H1 (cell line): ENCODE results near the gene S100A11. TPM values are rescaled to one million over a fixed set of nuclear protein-coding genes. Genes with fewer than 3 reads are reported as not detected.
A peak's percentile ranks its signal among the peaks of the same experiment; 100 is the strongest.

ENCODE experiments used
- CTCF ChIA-PET: fragments of 300-600 bp; sonication (Branson Sonifier 250); formaldehyde crosslinking; loops from one replicate; lab custom pipeline; 2021; ENCODE audit not compliant: partially characterized antibody; lab: Charles Lee
- POLR2A ChIA-PET: fragments of 300-600 bp; sonication (Branson Sonifier 250); formaldehyde crosslinking; loops from one replicate; lab custom pipeline; 2021; ENCODE audit warnings: inconsistent platforms; ENCODE audit not compliant: partially characterized antibody; lab: Charles Lee
- DNase-seq, 2 experiments: peaks; one replicate each; pipeline versions ENCODE4 v3.0.0 to v3.0.0-alpha.2; 2010 to 2022; ENCODE audit warnings: low spot score in 2 of 2, low read depth in 1 of 2, mixed read lengths in 1 of 2
- FAIRE-seq: peaks from 2 replicates; lab custom pipeline; 2011; peaks lifted over from hg19 to GRCh38; lab: Jason Lieb, UNC
- H2AFZ ChIP-seq: 2 replicates; pipeline ENCODE4 v1.8.1; 2012; ENCODE audit warnings: low read length, inconsistent platforms
- H2AK5ac ChIP-seq: 2 replicates; pipeline ENCODE4 v1.6.1; 2013; ENCODE audit warnings: low read depth, low read length
- H2BK120ac ChIP-seq: replicated peaks from 2 replicates; pipeline ENCODE3; 2013; ENCODE audit warnings: low read depth, low read length, inconsistent platforms
- H2BK12ac ChIP-seq: 2 replicates; pipeline ENCODE4 v1.6.1; 2013; ENCODE audit warnings: low read depth, low read length
- H2BK15ac ChIP-seq: 2 replicates; pipeline ENCODE4 v1.6.1; 2013; ENCODE audit warnings: low read length
- H2BK20ac ChIP-seq: 2 replicates; pipeline ENCODE4 v1.6.1; 2013; ENCODE audit warnings: low read length
- H2BK5ac ChIP-seq: 2 replicates; pipeline ENCODE4 v1.6.1; 2013; ENCODE audit warnings: low read depth, low read length
- H3K14ac ChIP-seq: 2 replicates; pipeline ENCODE4 v1.6.1; 2013; ENCODE audit warnings: inconsistent platforms; ENCODE audit not compliant: insufficient read length
- H3K18ac ChIP-seq: 2 replicates; pipeline ENCODE4 v1.6.1; 2013; ENCODE audit warnings: low read length; ENCODE audit errors: extremely low read depth
- H3K23ac ChIP-seq: 2 replicates; pipeline ENCODE4 v1.6.1; 2013; ENCODE audit warnings: inconsistent platforms; ENCODE audit not compliant: insufficient read length
- H3K23me2 ChIP-seq: 2 replicates; pipeline ENCODE4 v1.6.1; 2013; ENCODE audit warnings: low read depth, low read length
- H3K27ac ChIP-seq: 2 replicates; pipeline ENCODE4 v1.6.1; 2011; ENCODE audit warnings: low read depth, low read length, inconsistent platforms
- H3K27me3 ChIP-seq, 4 experiments: replicated peaks in 1 of 4; 1 replicate in 1 of 4; 2 replicates in 3 of 4; pipeline versions ENCODE4 v1.6.1 to v1.8.1; 2011 to 2013; ENCODE audit warnings: low read length in 3 of 4, mild to moderate bottlenecking in 3 of 4, inconsistent platforms in 2 of 4, mixed read lengths in 2 of 4, moderate library complexity in 1 of 4; ENCODE audit not compliant: control insufficient read depth in 3 of 4, insufficient read depth in 3 of 4; ENCODE audit errors: extremely low read depth in 1 of 4
- H3K36me3 ChIP-seq, 4 experiments: 2 replicates each; pipeline versions ENCODE4 v1.6.1 to v1.8.1; 2011 to 2013; ENCODE audit warnings: mild to moderate bottlenecking in 4 of 4, low read length in 3 of 4, moderate library complexity in 2 of 4, control low read depth in 1 of 4, inconsistent platforms in 1 of 4; ENCODE audit not compliant: insufficient read depth in 4 of 4, control insufficient read depth in 2 of 4
- H3K4ac ChIP-seq: replicated peaks from 2 replicates; pipeline ENCODE3; 2013; ENCODE audit warnings: low read length, low read depth, mixed read lengths, inconsistent platforms; ENCODE audit not compliant: insufficient read length
- H3K4me1 ChIP-seq, 4 experiments: replicated peaks in 1 of 4; 1 replicate in 1 of 4; 2 replicates in 3 of 4; pipeline versions ENCODE4 v1.6.1 to v1.8.1; 2011 to 2013; ENCODE audit warnings: low read length in 3 of 4, inconsistent platforms in 2 of 4, mixed read lengths in 1 of 4; ENCODE audit not compliant: insufficient read depth in 4 of 4, control insufficient read depth in 3 of 4
- H3K4me2 ChIP-seq, 2 experiments: 2 replicates each; pipeline versions ENCODE4 v1.6.1 to v1.8.1; 2011 to 2013; ENCODE audit warnings: low read depth in 2 of 2, low read length in 2 of 2, control low read depth in 1 of 2, inconsistent platforms in 1 of 2, mild to moderate bottlenecking in 1 of 2; ENCODE audit not compliant: insufficient read depth in 1 of 2
- H3K4me3 ChIP-seq, 4 experiments: fragments of 200-600, 300-600 bp in 1 of 4; sonication (generic), shearing (Covaris generic), sonication (Bioruptor Twin) in 1 of 4; 2 replicates each; pipeline versions ENCODE4 v1.5.1 to v1.8.1; 2011 to 2016; ENCODE audit warnings: low read length in 4 of 4, low read depth in 3 of 4, control low read depth in 2 of 4, inconsistent platforms in 2 of 4, mild to moderate bottlenecking in 2 of 4, mixed read lengths in 1 of 4, moderate library complexity in 1 of 4; ENCODE audit not compliant: insufficient read depth in 2 of 4; ENCODE audit errors: extremely low read depth in 1 of 4
- H3K56ac ChIP-seq: replicated peaks from 2 replicates; pipeline ENCODE3; 2013; ENCODE audit warnings: low read depth, mild to moderate bottlenecking, mixed read lengths, low read length, inconsistent platforms; ENCODE audit not compliant: insufficient read length
- H3K79me1 ChIP-seq: 2 replicates; pipeline ENCODE4 v1.6.1; 2013; ENCODE audit warnings: low read depth, low read length, control low read depth
- H3K79me2 ChIP-seq, 2 experiments: 2 replicates each; pipeline versions ENCODE4 v1.6.1 to v1.8.1; 2012 to 2013; ENCODE audit warnings: low read length in 2 of 2, mild to moderate bottlenecking in 2 of 2, inconsistent platforms in 1 of 2; ENCODE audit not compliant: insufficient read depth in 2 of 2, control insufficient read depth in 1 of 2
- H3K9ac ChIP-seq, 4 experiments: replicated peaks in 1 of 4; 1 replicate in 1 of 4; 2 replicates in 3 of 4; pipeline versions ENCODE4 v1.6.1 to v1.8.1; 2011 to 2013; ENCODE audit warnings: low read depth in 3 of 4, low read length in 3 of 4, control low read depth in 2 of 4, mild to moderate bottlenecking in 2 of 4, moderate library complexity in 2 of 4, inconsistent platforms in 1 of 4; ENCODE audit errors: extremely low read depth in 1 of 4
- H3K9me3 ChIP-seq, 2 experiments: 2 replicates each; pipeline versions ENCODE4 v1.6.1 to v1.8.1; 2012 to 2013; ENCODE audit warnings: mild to moderate bottlenecking in 2 of 2, moderate library complexity in 2 of 2, control low read depth in 1 of 2, inconsistent platforms in 1 of 2, low read depth in 1 of 2, low read length in 1 of 2, mixed read lengths in 1 of 2; ENCODE audit not compliant: insufficient read depth in 2 of 2
- H4K20me1 ChIP-seq, 2 experiments: replicated peaks in 1 of 2; 2 replicates each; pipeline versions ENCODE3 to v1.8.1; 2011 to 2013; ENCODE audit warnings: inconsistent platforms in 2 of 2, low read length in 2 of 2, mild to moderate bottlenecking in 1 of 2; ENCODE audit not compliant: insufficient read depth in 2 of 2, control insufficient read depth in 1 of 2
- H4K5ac ChIP-seq: 2 replicates; pipeline ENCODE4 v1.6.1; 2013; ENCODE audit warnings: low read length, low read depth, mixed read lengths, inconsistent platforms; ENCODE audit not compliant: insufficient read length
- H4K8ac ChIP-seq: 2 replicates; pipeline ENCODE4 v1.8.0; 2013; ENCODE audit warnings: mild to moderate bottlenecking, moderate library complexity, low read length, inconsistent platforms; ENCODE audit not compliant: insufficient read depth; ENCODE audit errors: extremely low read depth
- H4K91ac ChIP-seq: replicated peaks from 2 replicates; pipeline ENCODE3; 2013; ENCODE audit warnings: low read length, mixed read lengths, inconsistent platforms; ENCODE audit not compliant: insufficient read length
- CTCF ChIP-seq, 3 experiments: IDR thresholded peaks; 1 replicate in 2 of 3; 2 replicates in 1 of 3; pipeline versions ENCODE4 v1.5.1 to v1.6.1; 2011; ENCODE audit warnings: low read length in 3 of 3, mild to moderate bottlenecking in 3 of 3, inconsistent platforms in 2 of 3, low read depth in 1 of 3, moderate library complexity in 1 of 3; ENCODE audit not compliant: insufficient read depth in 1 of 3; ENCODE audit errors: control extremely low read depth in 1 of 3
- EP300 ChIP-seq, 2 experiments: IDR thresholded peaks; 1 replicate in 1 of 2; 2 replicates in 1 of 2; pipeline ENCODE4 v1.6.1; 2011 to 2012; ENCODE audit warnings: low read depth in 2 of 2, low read length in 2 of 2, mild to moderate bottlenecking in 2 of 2, borderline replicate concordance in 1 of 2, inconsistent platforms in 1 of 2, moderate library complexity in 1 of 2
- KDM5A ChIP-seq: fragments of 200-600 bp; IDR thresholded peaks from 2 replicates; pipeline ENCODE4 v1.7.1; 2012; ENCODE audit warnings: mild to moderate bottlenecking, low read length, inconsistent platforms, mixed read lengths
- NANOG ChIP-seq: IDR thresholded peaks from 2 replicates; pipeline ENCODE4 v1.6.1; 2011; ENCODE audit warnings: low read length, low read depth, mild to moderate bottlenecking, inconsistent platforms; ENCODE audit not compliant: insufficient read depth, poor library complexity, severe bottlenecking
- POLR2A ChIP-seq, 2 experiments: IDR thresholded peaks; 1 replicate in 1 of 2; 2 replicates in 1 of 2; pipeline ENCODE4 v1.6.1; 2011; ENCODE audit warnings: low read depth in 2 of 2, low read length in 2 of 2, mild to moderate bottlenecking in 2 of 2; ENCODE audit errors: control extremely low read depth in 1 of 2
- RNF2 ChIP-seq: fragments of 200-900, 300-1000 bp; sonication (generic); IDR thresholded peaks from 2 replicates; pipeline ENCODE4 v1.7.1; 2016; ENCODE audit warnings: borderline replicate concordance, low read depth, mild to moderate bottlenecking, antibody characterized with exemption, low read length; ENCODE audit not compliant: poor library complexity, severe bottlenecking; ENCODE audit errors: missing control alignments
- TAF7 ChIP-seq: optimal IDR thresholded peaks from 2 replicates; pipeline ENCODE3; 2011; ENCODE audit warnings: low read depth, mild to moderate bottlenecking, inconsistent platforms, low read length, moderate library complexity, borderline replicate concordance
- WGBS, 2 experiments: shearing (Covaris generic) in 1 of 2; methylation state at CpG; one replicate each; pipeline versions ENCODE4 v1.1.6 to v1.1.7; 2013 to 2015; ENCODE audit warnings: low lambda C conversion rate in 2 of 2, mixed read lengths in 2 of 2, inconsistent platforms in 1 of 2, low coverage in 1 of 2, missing lambda C conversion rate in 1 of 2; ENCODE audit not compliant: insufficient replicate concordance in 2 of 2, insufficient coverage in 1 of 2, insufficient read length in 1 of 2; ENCODE audit errors: extremely low coverage in 1 of 2, missing lambda C conversion rate in 1 of 2; 5-methylcytosine and 5-hydroxymethylcytosine counted together
- polyA plus RNA-seq, 7 experiments: library from polyadenylated mRNA; depleted of rRNA in 3 of 7; stranded (reverse) in 5 of 7; unstranded in 2 of 7; fragments of >200 nt in 5 of 7; fragments of 200-250 nt in 2 of 7; gene quantifications; 1 replicate in 5 of 7; 2 replicates in 1 of 7; 4 replicates in 1 of 7; pipeline versions ENCODE4 v1.2.1 to v1.2.3, GENCODE V29; 2011 to 2013; ENCODE audit warnings: missing spikeins in 2 of 7, mixed read lengths in 2 of 7
- total RNA-seq: library from RNA; stranded (reverse); fragmentation: NEBNext Ultra II Directional; extraction: Animal tissue kit (Norgen Biotek cat#: 25700); gene quantifications from 2 replicates; pipeline ENCODE4 v1.2.1, GENCODE V29; 2021

Gene S100A11
- total and polyA plus RNA-seq, 2 of the 8 experiments (the other 6 are each of a cell fraction or from before 2014, with no cell fraction given) = 120 to 343 TPM

GRCh38 chr1:151989211-151989862, 47.5 kb downstream of the S100A11 start:
- 0 out of 2 replicates have a peak overlapping the region, but pooled peaks have one; percentile 22 for H3K18ac ChIP-seq
- H3K79me2 ChIP-seq = peaks cover 2 to 45% of the 10 kb centered on the region in 2 experiments; a peak in 3 of 4 replicates
- peaks cover 5 to 17% (median 11%) of the 10 kb centered on the region in 4 experiments; a peak in 6 of 8 replicates for H3K36me3 ChIP-seq
- H4K91ac ChIP-seq = no peak overlapping the region
- H3K9ac ChIP-seq = no peak overlapping the region
- no peak overlapping the region for H2AFZ ChIP-seq
- WGBS, 2 experiments = 78% methylated on average over 6 of the region's 6 CpGs; no CpG with 5 or more reads in 1 of the 2 experiments
- H3K23ac ChIP-seq = no peak overlapping the region
- H3K56ac ChIP-seq = no peak overlapping the region
- H3K4me3 ChIP-seq = no peak overlapping the region
- H4K8ac ChIP-seq = no peak overlapping the region
- peak overlapping the region; percentile 98 for H2AK5ac ChIP-seq
- H3K9me3 ChIP-seq = no peaks in the 10 kb centered on the region
- FAIRE-seq (no peak), DNase-seq (no peak)
- no peak overlapping the region for H2BK120ac ChIP-seq
- peak overlapping the region; percentile 64; the same call in 1 of the 2 replicates for H2BK12ac ChIP-seq
- H2BK20ac ChIP-seq = no peak overlapping the region
- no peak overlapping the region for H2BK5ac ChIP-seq
- POLR2A ChIA-PET = interaction anchor here (1.0 kb wide), 1 partner anchor 10 kb away, joined by 3 read pairs; no protein-coding TSS in a partner anchor
- H3K4me1 ChIP-seq = peaks cover 0 to 21% (median 8%) of the 10 kb centered on the region in 4 experiments; a peak in 6 of 7 replicates
- peak overlapping the region in 1 of 2 experiments; percentile 40; a peak in 1 of 4 replicates for H3K4me2 ChIP-seq
- peaks cover 0 to 13% (median 6%) of the 10 kb centered on the region in 4 experiments; a peak in 4 of 7 replicates for H3K27me3 ChIP-seq
- H2BK15ac ChIP-seq = peak overlapping the region; percentile 85; the same call in 1 of the 2 replicates
- peaks cover 14% of the 10 kb centered on the region for H3K23me2 ChIP-seq
- CTCF ChIA-PET = interaction anchor here (0.9 to 31.0 kb wide), 6 partner anchors 6 to 54 kb away, joined by 3 to 553 read pairs (median 158); partner anchors contain the start of gene S100A10
- no peak overlapping the region for H4K5ac ChIP-seq
- H3K14ac ChIP-seq = no peak overlapping the region
- no peak overlapping the region for H3K4ac ChIP-seq
- no peak overlapping the region for H3K27ac ChIP-seq
- H4K20me1 ChIP-seq = peaks cover 0 to 3% of the 10 kb centered on the region in 2 experiments
- H3K79me1 ChIP-seq = peaks cover 6% of the 10 kb centered on the region
- TF ChIP-seq TAF7 (no peak), NANOG (no peak), EP300 (IDR thresholded peaks at IDR 0.05; ENCODE audit: borderline replicate concordance in 1 of 2, low read depth in 2 of 2, low read length in 2 of 2) (no peak), KDM5A (no peak), POLR2A (IDR thresholded peaks at IDR 0.05; ENCODE audit: control extremely low read depth in 1 of 2, low read depth in 2 of 2, low read length in 2 of 2) (no peak), RNF2 (no peak), CTCF (IDR thresholded peaks at IDR 0.05; ENCODE audit: control extremely low read depth in 1 of 3, insufficient read depth in 1 of 3, low read depth in 1 of 3, low read length in 3 of 3) (no peak)
